CD4-positive, alpha-beta T cell treated with Interleukin-2 at 100 ng/mL for 4 hours (primary cell): ENCODE data around the gene RALGPS1.

ENCODE experiments used
- DNase-seq: peaks from one replicate; pipeline ENCODE4 v3.0.0-alpha.2; 2020; ENCODE audit warnings: low spot score

Gene RALGPS1

DNA sequence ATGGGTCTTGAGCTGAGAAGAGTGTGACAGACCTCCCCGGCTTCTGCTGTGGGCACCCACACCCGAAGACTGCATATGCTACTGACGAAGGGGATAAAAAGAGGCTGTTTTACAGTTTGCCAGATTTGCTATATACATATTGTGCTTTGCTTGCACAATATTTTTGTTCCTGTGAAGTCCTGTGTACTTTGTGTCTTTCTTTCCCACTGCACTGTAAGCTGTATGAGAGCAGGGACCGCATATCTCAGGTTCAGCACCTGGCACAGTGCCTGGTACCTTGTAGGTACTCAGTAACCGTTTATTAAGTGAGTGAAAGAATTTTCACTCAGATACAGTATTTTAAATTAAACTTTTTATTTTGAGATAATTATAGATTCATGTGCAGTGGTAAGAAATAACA lies 341.7 kb downstream of the RALGPS1 start:
- DNase-seq, result no peak

DNA sequence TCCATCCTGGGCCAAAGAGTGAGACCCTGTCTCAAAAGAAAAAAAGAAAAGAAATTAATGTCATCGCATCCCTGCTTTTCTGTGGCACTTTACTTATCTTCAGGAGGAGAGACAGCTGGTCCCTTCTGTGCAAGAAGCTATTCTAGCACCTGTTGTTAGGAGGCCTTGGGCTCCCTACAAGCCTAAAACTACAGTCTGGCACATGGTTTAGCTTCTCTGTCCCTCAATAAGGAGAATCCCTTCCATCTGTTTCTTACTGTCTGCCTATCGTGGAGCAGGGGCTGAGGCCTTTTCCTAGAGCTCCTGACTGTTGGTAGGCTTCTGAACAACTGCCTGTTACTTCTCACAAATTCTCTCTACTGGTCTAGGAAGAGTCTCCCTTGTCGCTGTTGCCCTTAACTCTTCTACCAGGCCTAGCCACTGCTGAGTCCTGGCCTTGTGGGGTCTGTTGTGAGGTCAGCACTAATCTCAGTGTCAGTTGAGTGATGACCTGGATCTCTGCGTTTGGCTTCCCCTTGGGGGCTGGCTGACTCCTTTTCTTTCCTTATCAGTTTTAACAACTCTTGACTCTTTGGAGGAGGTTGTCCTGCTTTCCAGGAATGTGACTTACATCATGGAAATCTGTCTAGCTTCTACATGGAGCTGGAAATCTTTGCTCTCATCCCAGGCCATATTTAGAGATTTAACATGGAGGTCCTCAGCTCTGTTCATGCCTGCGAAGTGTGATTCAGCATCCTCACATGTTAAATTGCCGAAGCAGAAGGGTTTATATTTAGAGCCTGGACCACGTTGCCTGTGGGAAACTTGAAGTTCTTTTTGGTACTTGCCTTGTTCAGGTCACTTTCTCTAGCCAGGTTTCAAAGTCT lies 344.3 kb downstream of the RALGPS1 start:
- DNase-seq, result no peak

DNA sequence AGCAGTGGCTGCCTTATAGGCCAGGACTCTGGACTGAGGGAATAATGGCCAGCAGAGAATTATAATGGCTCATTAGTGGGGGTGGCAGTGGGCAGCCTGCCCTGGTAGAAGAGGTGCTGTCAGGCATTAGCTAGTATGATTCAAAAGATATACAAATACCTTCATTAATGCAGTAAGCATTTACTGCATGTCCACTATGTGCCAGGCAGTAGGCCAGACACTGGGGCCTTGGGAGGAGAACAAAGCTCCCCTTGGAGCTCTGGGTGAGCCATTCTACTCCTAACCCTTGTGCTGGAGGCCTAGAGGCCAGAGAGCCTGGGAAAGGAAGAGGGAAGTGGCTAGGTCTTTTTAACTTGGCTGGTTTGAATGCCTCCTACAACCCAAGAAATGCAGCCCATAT lies 348.0 kb downstream of the RALGPS1 start:
- DNase-seq, result no peak

DNA sequence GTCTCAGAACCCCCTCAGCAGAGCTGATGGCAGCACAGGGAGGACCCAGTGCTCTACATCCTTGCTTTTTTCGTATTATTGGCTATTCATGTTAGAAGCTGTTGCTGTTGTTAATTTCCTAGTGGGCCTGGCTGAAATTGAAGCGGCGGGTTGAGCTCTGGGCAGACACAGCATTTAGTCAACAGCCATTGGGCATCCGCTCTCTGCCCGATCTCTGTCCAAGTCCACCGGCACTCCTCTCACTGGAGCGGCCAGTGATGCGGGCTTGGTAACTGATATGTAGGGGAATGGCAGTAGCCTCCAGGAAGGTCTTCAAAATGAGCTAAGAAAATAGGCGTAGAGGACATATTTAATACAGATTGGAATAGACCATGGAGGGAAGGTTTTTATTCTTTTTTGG lies 348.7 kb downstream of the RALGPS1 start:
- DNase-seq, result no peak

DNA sequence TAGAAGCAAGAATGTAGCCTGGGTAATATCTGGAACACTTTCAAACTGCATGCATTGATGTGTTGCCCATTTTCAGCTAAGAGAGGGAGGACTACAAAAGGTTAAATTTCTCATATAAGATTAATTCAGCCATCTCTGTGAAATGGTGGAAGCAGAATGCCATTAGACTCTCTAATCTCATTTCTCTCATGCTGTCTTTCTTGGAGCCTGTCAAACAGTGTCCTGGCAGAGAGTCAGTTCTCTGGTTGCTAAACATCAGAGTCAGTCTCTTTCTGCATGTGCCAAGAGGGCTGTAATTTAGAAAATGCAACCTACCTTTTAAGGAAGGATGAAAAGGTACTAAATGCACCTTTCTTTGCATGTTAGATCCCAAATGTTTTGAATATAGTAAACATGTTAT lies 349.1 kb downstream of the RALGPS1 start:
- no peak for DNase-seq

DNA sequence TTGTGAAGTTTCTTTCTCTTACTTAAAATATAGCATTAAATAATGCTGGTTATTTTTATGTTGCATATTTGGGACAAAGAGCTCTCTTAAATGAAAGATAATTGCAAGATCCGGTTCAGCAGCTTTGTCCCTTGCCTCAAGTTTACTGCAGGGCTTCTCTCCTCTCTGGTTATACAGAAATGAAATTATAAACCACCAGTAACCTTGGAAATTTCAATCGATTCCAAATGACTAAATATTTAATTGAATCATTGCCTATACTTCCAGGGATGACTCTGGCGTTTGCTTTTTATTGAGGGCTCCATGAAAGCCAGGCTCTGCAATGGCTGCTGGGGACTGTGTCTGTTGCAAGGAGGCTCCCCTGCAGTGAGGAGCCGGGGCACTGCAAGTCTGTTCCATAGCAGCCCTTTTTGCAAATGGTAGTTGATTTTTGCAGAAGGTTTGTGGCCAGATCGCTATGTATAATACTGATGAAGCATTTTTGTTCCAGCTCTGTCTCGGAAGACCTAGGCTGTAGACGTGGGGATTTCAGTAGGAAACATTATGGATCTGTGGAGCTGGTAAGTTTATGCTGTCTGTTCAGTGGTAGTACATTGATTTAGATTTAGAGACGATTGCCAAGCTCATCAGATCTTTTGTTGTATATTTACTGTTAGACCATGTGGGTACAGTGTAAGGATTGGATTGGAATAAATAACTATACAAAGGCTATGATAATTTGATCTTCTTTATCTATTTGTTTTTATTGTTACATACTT lies 350.1 kb downstream of the RALGPS1 start, which contains the start of gene GARNL3:
Gene GARNL3 (plus strand): TSS at position 313 of the 758 bp plus-strand sequence. CDS start 104 bp downstream, at position 417.
- DNase-seq, result no peak

DNA sequence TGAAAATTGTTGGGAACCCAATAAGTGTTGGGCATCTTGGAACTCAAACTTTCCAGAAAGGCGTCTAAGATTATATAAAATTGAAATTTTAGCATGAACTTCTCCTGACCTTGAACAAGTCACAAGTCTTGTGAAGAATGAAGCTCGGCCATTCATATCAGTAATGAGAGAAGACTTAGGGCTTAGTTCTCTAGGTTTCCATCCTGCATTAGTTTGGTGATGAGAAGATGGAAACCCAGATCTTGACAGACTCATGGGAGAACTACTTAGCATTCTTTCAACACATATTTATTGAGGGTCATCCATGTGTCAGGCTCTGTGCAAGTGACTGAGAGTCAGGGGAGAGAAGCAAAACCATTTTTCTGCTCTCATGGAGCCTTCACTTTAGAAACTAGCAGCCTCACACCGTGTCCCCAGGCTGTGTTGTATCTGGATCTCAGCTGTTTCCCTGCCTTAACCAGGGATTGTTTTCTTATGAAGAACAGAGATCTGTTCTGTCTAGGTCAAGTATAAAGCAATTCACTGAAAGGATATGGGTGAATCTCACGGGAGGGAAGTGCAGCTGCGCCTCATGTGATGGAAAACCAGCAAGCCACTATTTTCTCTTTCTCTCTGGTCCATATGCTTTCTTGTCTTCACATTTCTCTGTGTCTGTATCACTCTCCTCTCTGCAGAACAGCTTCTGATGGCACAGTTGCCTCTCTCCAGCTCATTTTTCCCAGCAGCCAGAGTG lies 353.4 kb downstream of the RALGPS1 start:
- no peak for DNase-seq

DNA sequence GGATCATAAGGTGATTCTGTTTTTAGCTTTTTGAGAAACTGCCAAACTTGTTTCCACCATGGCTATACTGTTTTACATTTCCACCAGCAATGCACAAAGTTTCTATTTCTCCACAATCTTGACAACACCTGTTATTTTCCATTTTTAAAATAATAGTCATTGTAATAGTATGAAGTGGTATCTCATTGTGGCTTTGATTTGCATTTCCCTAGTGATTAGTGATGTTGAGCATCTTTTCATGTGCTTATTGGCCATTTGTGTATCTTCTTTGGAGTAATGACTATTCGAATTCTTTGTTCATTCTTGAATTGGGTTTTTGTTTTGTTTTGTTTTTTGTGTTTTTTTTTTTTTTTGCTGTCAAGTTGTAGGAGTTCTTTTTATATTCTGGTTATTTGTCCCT lies 354.9 kb downstream of the RALGPS1 start:
- DNase-seq, result no peak
